Caco-2 (cell line): ENCODE data around the gene ZBTB6. TPM values are rescaled to one million over a fixed set of nuclear protein-coding genes. Genes with fewer than 3 reads are reported as not detected.

Source experiments
- Bru-seq: library from RNA; stranded (reverse); fragments of 400-500 nt; gene quantifications from one replicate; lab custom pipeline; 2021; lab: Mats Ljungman, UMichigan
- BruChase-seq, 2 experiments: library from RNA; stranded (reverse); fragments of 400-500 nt; gene quantifications; one replicate each; lab custom pipeline; 2021; lab: Mats Ljungman, UMichigan
- BruUV-seq: library from RNA; stranded (reverse); fragments of 400-500 nt; replicated peaks from 2 replicates; lab custom pipeline; 2021; lab: Mats Ljungman, UMichigan
- CTCF ChIA-PET: fragments of 300-600 bp; sonication (Branson Sonifier 250); formaldehyde crosslinking; loops from one replicate; lab custom pipeline; 2022; ENCODE audit warnings: antibody characterized with exemption; lab: Charles Lee
- POLR2A ChIA-PET: fragments of 300-600 bp; sonication (Branson Sonifier 250); formaldehyde crosslinking; loops from one replicate; lab custom pipeline; 2022; ENCODE audit warnings: antibody characterized with exemption; lab: Charles Lee
- DNase-seq, 2 experiments: peaks; one replicate each; pipeline versions ENCODE4 v3.0.0 to v3.0.0-alpha.2; 2020 to 2022
- H3K27me3 ChIP-seq: replicated peaks from 2 replicates; pipeline ENCODE4 v1.6.0; 2011; ENCODE audit warnings: low read length; ENCODE audit not compliant: control insufficient read depth, insufficient read depth
- H3K36me3 ChIP-seq: 2 replicates; pipeline ENCODE4 v1.5.1; 2011; ENCODE audit warnings: low read length; ENCODE audit not compliant: control insufficient read depth, insufficient read depth
- H3K4me1 ChIP-seq: fragments of 250-450 bp; sonication (Bioruptor Pico); 2 replicates; pipeline ENCODE4 v1.5.1; 2020; ENCODE audit warnings: mild to moderate bottlenecking
- H3K4me3 ChIP-seq: 2 replicates; pipeline ENCODE4 v1.5.1; 2011; ENCODE audit warnings: low read depth, mild to moderate bottlenecking, control low read depth, low read length
- H3K9me3 ChIP-seq: fragments of 250-450 bp; sonication (Bioruptor Pico); 2 replicates; pipeline ENCODE4 v1.5.1; 2020; ENCODE audit warnings: mild to moderate bottlenecking, moderate library complexity
- H3K27ac Mint-ChIP-seq: one replicate; pipeline ENCODE4 v1.8.0; 2022; ENCODE audit warnings: mixed read lengths; ENCODE audit not compliant: unreplicated experiment
- H3K27me3 Mint-ChIP-seq: one replicate; pipeline ENCODE4 v1.8.0; 2022; ENCODE audit warnings: mixed read lengths; ENCODE audit not compliant: insufficient read depth, unreplicated experiment
- H3K36me3 Mint-ChIP-seq: one replicate; pipeline ENCODE4 v1.8.0; 2022; ENCODE audit warnings: mild to moderate bottlenecking, mixed read lengths; ENCODE audit not compliant: insufficient read depth, unreplicated experiment
- H3K4me1 Mint-ChIP-seq: one replicate; pipeline ENCODE4 v1.8.0; 2022; ENCODE audit warnings: low read depth, mixed read lengths; ENCODE audit not compliant: unreplicated experiment
- H3K4me3 Mint-ChIP-seq: one replicate; pipeline ENCODE4 v1.8.0; 2022; ENCODE audit warnings: mild to moderate bottlenecking, moderate library complexity, mixed read lengths; ENCODE audit not compliant: unreplicated experiment
- H3K9me3 Mint-ChIP-seq: one replicate; pipeline ENCODE4 v1.8.0; 2022; ENCODE audit warnings: mixed read lengths; ENCODE audit not compliant: unreplicated experiment
- CTCF ChIP-seq, 2 experiments: fragments of 200-600 bp in 1 of 2; IDR thresholded peaks; 1 replicate in 1 of 2; 2 replicates in 1 of 2; pipeline versions ENCODE4 v1.5.1 to v1.8.0; 2011 to 2022; ENCODE audit warnings: antibody characterized with exemption in 1 of 2, control low read depth in 1 of 2, inconsistent platforms in 1 of 2, low read depth in 1 of 2, low read length in 1 of 2, mild to moderate bottlenecking in 1 of 2, moderate library complexity in 1 of 2; ENCODE audit not compliant: insufficient read depth in 1 of 2, severe bottlenecking in 1 of 2, unreplicated experiment in 1 of 2
- intact Hi-C: fragments of 100-400 bp; cut with micrococcal nuclease; formaldehyde crosslinking; loops from one replicate; pipeline ENCODE4 v1.10.0; 2022; ENCODE audit not compliant: unreplicated experiment
- long read RNA-seq: library from polyadenylated mRNA; stranded (forward); transcript quantifications from one replicate; pipeline ENCODE4 v2.0.0, GENCODE V29; 2022
- total RNA-seq: library from RNA; stranded (reverse); gene quantifications from 2 replicates; pipeline ENCODE4 v1.2.3, GENCODE V29; 2022

Gene ZBTB6
- 6.8 and 7.2 TPM in 2 replicates for total RNA-seq
- percentile 95 among the genes with signal in this experiment for Bru-seq, nascent RNA
- percentile 95 among the genes with signal in this experiment for BruChase-seq, experiment 1, labeled RNA remaining after a 2-hour chase
- percentile 72 among the genes with signal in this experiment for BruChase-seq, experiment 2, labeled RNA remaining after a 6-hour chase
- long read RNA-seq, full-length matches to known transcripts: 4 of 5 reads
- long read RNA-seq, partial matches to known transcripts: 0 of 5 reads
- long read RNA-seq, other reads (novel, unspliced or antisense): 1 of 5 reads

- no peaks in the 10 kb centered on the region for H3K27me3 ChIP-seq
- H3K27me3 Mint-ChIP-seq: no peaks in the 10 kb centered on the region
- peak within 1 kb of the TSS; percentile 85 for H3K27ac Mint-ChIP-seq
- intact Hi-C loops: loop anchor here (1.0 kb wide), 4 partner anchors 8 to 78 kb away; partner anchors contain the start of genes RC3H2 and ZBTB26
- no peaks in the 10 kb centered on the region for H3K9me3 ChIP-seq
- no TSS peak for BruUV-seq
- H3K4me3 ChIP-seq: peak within 1 kb of the TSS; percentile 87
- peak within 1 kb of the TSS; percentile 94 for H3K4me3 Mint-ChIP-seq
- peaks cover 6% of the 10 kb centered on the region; the same call in 1 of the 2 replicates for H3K4me1 ChIP-seq
- no peaks in the 10 kb centered on the region for H3K36me3 ChIP-seq
- peaks cover 40% of the 10 kb centered on the region for H3K36me3 Mint-ChIP-seq
- ChIA-PET POLR2A (interaction anchor here (1.1 to 1.8 kb wide), 3 partner anchors 8 to 28 kb away, joined by 3 to 35 read pairs (median 20); partner anchors contain the start of genes RABGAP1, RC3H2 and ZBTB26), CTCF (interaction anchor here (0.7 to 1.4 kb wide), 5 partner anchors 19 to 80 kb away, joined by 3 to 5 read pairs (median 4); partner anchors contain the start of genes RABGAP1 and ZBTB26)
- TF ChIP-seq CTCF (IDR thresholded peaks at IDR 0.05; ENCODE audit: insufficient read depth in 1 of 2, low read depth in 1 of 2, low read length in 1 of 2, severe bottlenecking in 1 of 2, unreplicated experiment in 1 of 2): no peak
- no peaks in the 10 kb centered on the region for H3K4me1 Mint-ChIP-seq
- H3K9me3 Mint-ChIP-seq: no peaks in the 10 kb centered on the region
- peak; percentile 79 to 82 for DNase-seq
Measured at GRCh38 chr9:122912964-122913673, at the start of gene ZBTB6. ZBTB6 (minus strand) TSS chr9:122913323; CDS start chr9:122912072, 1,251 bp downstream.

GRCh38 chr9:122961139-122961538 lies 48.0 kb upstream of the ZBTB6 start:
- no peaks in the 10 kb centered on the region for H3K27me3 ChIP-seq
- H3K4me3 ChIP-seq: no peak overlapping the region
- TF ChIP-seq CTCF (IDR thresholded peaks at IDR 0.05; ENCODE audit: insufficient read depth in 1 of 2, low read depth in 1 of 2, low read length in 1 of 2, severe bottlenecking in 1 of 2, unreplicated experiment in 1 of 2): no peak
- H3K9me3 ChIP-seq: no peaks in the 10 kb centered on the region
- Mint-ChIP-seq H3K4me3 (no peak overlapping the region), H3K9me3 (no peaks in the 10 kb centered on the region), H3K36me3 (peaks cover 48% of the 10 kb centered on the region), H3K4me1 (peaks cover 14% of the 10 kb centered on the region), H3K27me3 (no peaks in the 10 kb centered on the region), H3K27ac (no peak overlapping the region)
- POLR2A ChIA-PET: no interaction called here
- peaks cover 1% of the 10 kb centered on the region for H3K36me3 ChIP-seq
- DNase-seq: no peak
- intact Hi-C loops: no loop called here
- BruUV-seq: no TSS peak
- no peaks in the 10 kb centered on the region for H3K4me1 ChIP-seq
- CTCF ChIA-PET: no interaction called here

- intact Hi-C loops: no loop called here
- H3K9me3 Mint-ChIP-seq: no peaks in the 10 kb centered on the region
- POLR2A ChIA-PET: interaction anchor here (0.9 kb wide), 1 partner anchor 15 kb away, joined by 6 read pairs; the partner anchor contains the start of gene RABGAP1
- H3K4me1 Mint-ChIP-seq: peaks cover 26% of the 10 kb centered on the region
- H3K27ac Mint-ChIP-seq: no peak overlapping the region
- H3K4me3 Mint-ChIP-seq: no peak overlapping the region
- Histone ChIP-seq H3K4me3 (no peak overlapping the region), H3K36me3 (peaks cover 1% of the 10 kb centered on the region), H3K4me1 (no peaks in the 10 kb centered on the region), H3K27me3 (no peaks in the 10 kb centered on the region), H3K9me3 (no peaks in the 10 kb centered on the region)
- DNase-seq: no peak
- no TSS peak for BruUV-seq
- TF ChIP-seq CTCF (IDR thresholded peaks at IDR 0.05; ENCODE audit: insufficient read depth in 1 of 2, low read depth in 1 of 2, low read length in 1 of 2, severe bottlenecking in 1 of 2, unreplicated experiment in 1 of 2): no peak
- H3K36me3 Mint-ChIP-seq: peaks cover 33% of the 10 kb centered on the region
- no peaks in the 10 kb centered on the region for H3K27me3 Mint-ChIP-seq
- CTCF ChIA-PET: no interaction called here
Measured at GRCh38 chr9:122955961-122956360, 42.8 kb upstream of the ZBTB6 start.
